Pericardium fibroblast (primary cell): Measurements from ENCODE around the gene EXOSC9. TPM values are rescaled to one million over a fixed set of nuclear protein-coding genes. Genes with fewer than 3 reads are reported as not detected.

Source experiments
- total RNA-seq: library from RNA; depleted of rRNA; stranded (reverse); fragments of >200 nt; gene quantifications from 2 replicates; pipeline ENCODE4 v1.2.3, GENCODE V29; 2015

EXOSC9 gene
- total RNA-seq = 11.2 and 17.2 TPM in 2 replicates

DNA sequence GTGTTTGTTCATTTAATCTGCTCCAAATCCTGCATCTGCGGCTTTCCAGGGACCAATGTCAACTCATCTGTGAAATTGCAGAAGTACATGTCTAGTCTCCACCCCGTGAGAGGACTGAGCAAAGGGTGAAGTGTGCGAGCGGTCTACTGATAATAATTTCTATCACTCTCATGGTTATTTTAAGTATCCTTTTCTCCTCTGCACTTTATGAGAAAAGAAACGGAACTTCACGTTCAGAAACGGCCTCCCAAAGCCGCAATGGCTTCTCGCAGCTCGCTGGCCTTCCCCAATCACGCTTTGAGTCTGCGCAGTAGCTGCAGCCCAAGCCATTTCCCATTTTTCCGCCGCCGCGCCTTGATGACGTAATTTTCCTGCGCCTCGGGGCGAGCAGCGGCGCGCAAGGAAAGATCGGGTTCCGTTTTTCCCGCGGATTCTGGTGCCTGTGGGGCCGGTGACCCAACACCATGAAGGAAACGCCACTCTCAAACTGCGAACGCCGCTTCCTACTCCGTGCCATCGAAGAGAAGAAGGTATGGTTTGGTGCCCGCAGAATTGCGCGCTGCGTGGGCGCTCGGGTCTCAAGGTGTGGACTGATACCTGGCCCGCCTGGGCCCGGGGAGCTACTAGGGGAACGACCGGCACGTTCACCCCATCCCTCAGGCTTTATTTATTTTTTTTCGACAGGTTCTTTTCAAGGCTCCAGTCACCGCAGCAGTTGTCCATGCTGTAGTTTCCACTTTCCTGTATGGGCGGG is at the start of gene EXOSC9:
Gene EXOSC9, plus strand, starts transcription at position 363 of the 754 bp plus-strand sequence. Its CDS starts 102 bp downstream, at position 465.

DNA sequence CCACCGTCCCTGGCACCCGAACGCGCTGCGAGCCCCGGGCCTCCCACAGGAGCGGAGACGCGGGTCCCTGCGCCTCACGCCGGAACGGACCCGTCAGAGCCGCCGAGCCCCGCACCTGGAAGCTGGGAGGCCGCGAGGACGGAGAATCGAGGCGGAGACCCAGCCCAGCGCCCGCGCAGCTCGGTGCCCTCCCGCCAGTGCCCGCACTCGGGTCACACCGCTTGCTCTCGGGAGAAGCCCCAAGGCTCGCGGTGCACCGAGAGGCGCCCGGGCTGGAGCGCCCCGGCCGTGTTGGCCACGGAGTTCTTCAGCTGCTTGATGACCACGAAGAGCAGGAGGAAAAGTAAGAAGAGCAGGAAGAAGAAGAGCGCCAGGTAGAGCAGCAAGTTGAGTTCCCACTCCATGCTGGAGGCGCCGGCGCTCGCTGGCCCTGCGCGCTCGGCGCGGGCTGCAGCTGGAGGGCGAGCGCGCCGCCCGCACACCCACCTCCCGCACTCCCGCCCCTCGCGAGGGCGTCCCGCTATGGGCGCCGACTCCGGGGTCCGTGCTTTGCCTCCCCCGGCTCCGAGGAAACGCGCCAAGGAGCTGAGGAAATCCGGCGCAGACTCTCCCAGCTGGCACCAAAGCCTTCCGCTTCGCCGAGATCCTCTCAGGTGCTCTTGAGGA is 36.3 kb upstream of the EXOSC9 start, which contains the start of gene SMIM43:
Gene SMIM43, minus strand, starts transcription at position 463 of the 666 bp plus-strand sequence. Its CDS starts 59 bp downstream, at position 404.

DNA sequence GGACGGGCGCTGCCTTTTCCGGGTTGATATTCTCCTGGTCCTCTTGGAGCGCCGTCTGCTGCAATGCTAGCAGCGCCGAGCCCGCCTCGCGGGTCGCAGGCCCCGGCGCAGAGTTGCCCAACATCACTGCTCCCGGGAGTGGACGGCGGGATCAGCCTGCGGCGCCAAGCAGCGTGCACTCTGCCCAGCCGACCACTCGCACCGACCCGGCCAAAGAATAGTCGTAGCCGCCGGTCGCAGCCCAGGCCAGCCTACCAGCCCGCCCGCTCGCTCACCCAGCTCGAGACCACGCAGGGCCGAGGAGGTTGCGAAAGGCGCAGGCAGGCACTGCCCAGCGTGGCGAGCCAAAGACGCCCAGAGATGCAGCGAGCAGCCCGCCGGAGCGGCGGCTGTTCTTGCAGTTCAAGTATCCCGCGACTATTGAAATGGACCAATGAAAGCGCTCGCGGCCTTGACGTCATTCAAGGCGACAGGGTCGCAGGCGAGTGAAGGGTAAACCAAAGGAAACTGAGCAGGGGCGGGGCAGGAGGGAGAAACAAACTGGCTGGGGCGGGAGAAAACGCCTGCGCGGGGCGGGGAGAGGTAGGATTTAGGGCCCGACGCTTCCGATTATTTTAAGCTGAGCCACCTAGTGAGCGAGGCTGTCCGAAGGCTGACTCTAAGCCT is 22.5 kb downstream of the EXOSC9 start, which contains the start of gene CCNA2:
Gene CCNA2, minus strand, starts transcription at position 379 of the 666 bp plus-strand sequence. Its CDS starts 255 bp downstream, at position 124.

Other genes with a start within 250 kb of the EXOSC9 start
- 431 and 808 TPM in 2 replicates for gene ANXA5, start 104.3 kb upstream of the EXOSC9 start, total RNA-seq
- gene SMIM43, start 36.2 kb upstream of the EXOSC9 start, total RNA-seq = 0.58 and 1.0 TPM in 2 replicates
- 3.5 and 6.0 TPM in 2 replicates for gene CCNA2, start 22.6 kb downstream of the EXOSC9 start, total RNA-seq
- 8.3 and 15.5 TPM in 2 replicates for gene BBS7, start 69.2 kb downstream of the EXOSC9 start, total RNA-seq
- gene TRPC3, start 150.7 kb downstream of the EXOSC9 start, total RNA-seq = 0.09 TPM in 1 of 2 replicates, not detected in the other